ENCODE measurements around the gene CFAP119.

DNA sequence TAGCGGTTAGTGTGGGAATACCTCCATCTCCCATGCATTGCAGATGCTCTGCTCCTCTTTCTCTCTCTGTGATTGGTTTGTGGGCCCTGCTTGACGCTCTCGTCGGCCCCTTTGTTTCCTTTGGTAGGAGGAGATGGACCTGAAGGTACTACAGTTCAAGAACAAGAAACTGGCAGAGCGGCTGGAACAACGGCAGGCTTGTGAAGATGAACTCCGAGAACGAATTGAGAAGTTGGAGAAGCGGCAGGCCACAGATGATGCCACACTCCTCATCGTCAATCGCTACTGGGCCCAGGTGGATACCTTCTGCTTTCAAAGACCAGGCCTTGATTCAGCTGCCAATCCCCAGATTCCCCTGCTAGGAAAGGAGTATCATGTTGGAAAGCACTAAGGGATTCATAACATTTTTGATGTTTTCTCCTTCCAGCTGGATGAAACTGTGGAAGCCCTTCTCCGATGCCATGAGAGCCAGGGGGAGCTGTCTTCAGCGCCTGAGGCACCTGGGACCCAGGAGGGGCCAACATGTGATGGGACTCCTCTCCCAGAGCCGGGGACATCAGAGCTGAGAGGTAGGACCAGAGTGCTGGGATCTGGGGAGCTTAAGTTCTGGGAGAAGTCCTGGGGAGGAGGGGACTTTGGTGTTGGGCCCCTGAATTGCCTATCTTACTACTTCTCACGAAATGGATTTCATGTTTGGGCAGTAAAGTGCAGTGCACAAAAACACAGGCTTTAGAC lies 1.3 kb upstream of the CFAP119 start:
- no peak for TF ChIP-seq POLR2A (IDR thresholded peaks at IDR 0.05)
- TF ChIP-seq, protein P1, sequence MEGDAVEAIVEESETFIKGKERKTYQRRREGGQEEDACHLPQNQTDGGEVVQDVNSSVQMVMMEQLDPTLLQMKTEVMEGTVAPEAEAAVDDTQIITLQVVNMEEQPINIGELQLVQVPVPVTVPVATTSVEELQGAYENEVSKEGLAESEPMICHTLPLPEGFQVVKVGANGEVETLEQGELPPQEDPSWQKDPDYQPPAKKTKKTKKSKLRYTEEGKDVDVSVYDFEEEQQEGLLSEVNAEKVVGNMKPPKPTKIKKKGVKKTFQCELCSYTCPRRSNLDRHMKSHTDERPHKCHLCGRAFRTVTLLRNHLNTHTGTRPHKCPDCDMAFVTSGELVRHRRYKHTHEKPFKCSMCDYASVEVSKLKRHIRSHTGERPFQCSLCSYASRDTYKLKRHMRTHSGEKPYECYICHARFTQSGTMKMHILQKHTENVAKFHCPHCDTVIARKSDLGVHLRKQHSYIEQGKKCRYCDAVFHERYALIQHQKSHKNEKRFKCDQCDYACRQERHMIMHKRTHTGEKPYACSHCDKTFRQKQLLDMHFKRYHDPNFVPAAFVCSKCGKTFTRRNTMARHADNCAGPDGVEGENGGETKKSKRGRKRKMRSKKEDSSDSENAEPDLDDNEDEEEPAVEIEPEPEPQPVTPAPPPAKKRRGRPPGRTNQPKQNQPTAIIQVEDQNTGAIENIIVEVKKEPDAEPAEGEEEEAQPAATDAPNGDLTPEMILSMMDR (IDR thresholded peaks at IDR 0.05) = no peak

Measured in testis (tissue), 2 donors.